ENCODE data around the gene FLT1.

Gene FLT1

DNA sequence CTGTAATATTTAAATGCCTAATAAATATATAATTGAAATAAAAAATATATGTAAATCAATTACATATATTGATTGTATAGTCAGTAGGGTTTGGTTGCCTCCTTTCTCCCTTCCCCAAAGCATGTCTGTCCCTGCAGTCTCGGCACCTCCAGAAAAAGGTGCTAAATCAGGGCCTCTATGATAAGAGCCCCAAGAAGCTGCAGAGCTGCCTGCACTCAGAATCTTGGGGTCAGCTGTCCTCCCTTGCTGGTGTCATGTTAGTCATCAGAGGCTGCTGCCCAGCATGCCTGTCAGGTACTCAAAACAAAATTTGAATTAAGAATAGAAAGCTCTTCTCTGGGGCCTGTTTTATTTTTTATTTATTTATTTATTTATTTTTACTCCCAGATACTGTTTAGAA is 9.8 kb downstream of the FLT1 start:
- DNase-seq = no peak

DNA sequence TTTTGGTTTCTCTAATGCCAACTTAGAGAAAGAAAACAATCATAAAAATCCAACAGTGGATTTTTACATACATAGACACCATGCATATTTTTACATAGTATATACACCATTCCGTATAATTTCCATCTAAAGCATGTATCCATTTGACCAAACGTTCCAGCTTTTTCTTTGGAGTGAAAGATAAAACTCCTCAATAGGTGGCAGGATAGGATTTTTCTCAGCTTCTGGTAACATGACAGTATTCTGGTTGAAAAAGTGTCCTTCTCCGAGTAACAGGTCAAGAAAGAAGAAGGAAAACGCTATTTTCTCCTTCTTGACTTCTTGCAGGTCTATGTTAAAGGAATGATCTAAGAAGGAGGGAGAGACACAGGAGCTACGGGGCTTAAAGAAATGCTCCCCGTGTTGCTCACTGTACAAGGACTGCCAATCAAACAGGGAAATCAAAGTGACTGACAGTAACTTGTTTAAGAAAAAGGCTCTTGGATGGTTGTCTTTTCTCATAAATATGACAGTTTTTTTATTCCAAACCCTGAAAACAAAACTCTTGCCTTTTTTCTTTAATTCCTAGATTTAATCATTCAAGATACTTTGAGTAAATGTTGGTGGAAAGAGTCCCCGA is 11.5 kb downstream of the FLT1 start:
- no peak for DNase-seq

DNA sequence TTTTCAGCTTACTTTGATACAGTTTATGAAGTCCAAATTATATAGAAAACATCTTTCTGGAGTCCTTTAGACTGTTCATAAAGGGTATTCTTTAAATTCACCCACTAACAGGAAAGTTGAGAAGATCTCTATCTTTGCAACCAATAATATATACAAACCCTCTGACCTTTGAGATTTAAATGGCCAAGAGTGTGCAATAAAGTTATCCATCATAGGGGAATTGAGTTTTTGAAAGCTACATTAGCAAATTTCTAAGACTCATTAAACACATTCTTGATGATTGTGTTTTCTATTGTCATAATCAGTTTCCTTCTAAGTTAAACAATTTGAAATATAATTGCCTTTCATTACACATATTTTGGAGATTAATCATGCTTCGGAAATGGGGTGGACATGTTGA is 15.9 kb downstream of the FLT1 start:
- DNase-seq = no peak

GRCh38 chr13:28478127-28478526 is 16.8 kb downstream of the FLT1 start:
- no peak for DNase-seq

- no peak for DNase-seq
Measured at GRCh38 chr13:28477709-28477973, 17.3 kb downstream of the FLT1 start.

DNA sequence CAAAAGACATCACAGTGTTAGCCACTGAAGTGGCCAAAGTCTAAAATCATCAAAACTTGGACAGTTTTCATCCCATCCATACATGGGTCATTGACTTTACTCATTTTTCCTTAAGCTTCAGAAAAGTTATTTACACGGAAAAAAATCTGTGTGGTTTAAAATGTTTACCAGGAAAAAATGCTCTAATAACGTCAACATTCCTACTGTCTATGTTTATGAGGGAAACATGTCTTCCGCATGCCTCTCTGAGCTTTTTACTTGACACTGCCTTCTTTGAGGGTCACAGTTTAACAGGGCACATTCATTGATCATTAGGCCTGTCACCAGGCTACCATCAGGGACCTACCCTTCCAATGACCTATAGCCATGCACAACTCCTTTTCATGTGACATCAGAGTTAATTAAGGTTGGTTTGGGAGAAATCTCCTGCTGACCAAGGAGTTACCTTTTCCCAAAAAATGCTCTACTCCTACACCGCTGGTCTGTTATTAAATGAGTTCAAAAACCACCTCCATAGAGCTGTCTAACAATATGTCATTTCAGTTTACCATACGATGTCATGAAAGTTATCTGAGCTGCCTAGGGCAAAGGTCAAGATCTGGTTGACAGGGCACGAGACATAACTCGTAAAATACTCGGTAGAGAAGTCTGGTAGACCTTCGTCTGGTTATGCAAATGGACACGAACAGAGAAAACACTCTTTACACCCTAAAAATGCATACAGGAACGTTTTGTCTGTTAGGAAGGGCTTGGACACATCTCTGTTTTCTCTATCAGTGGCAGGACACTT is 17.8 kb downstream of the FLT1 start:
- DNase-seq = no peak

DNA sequence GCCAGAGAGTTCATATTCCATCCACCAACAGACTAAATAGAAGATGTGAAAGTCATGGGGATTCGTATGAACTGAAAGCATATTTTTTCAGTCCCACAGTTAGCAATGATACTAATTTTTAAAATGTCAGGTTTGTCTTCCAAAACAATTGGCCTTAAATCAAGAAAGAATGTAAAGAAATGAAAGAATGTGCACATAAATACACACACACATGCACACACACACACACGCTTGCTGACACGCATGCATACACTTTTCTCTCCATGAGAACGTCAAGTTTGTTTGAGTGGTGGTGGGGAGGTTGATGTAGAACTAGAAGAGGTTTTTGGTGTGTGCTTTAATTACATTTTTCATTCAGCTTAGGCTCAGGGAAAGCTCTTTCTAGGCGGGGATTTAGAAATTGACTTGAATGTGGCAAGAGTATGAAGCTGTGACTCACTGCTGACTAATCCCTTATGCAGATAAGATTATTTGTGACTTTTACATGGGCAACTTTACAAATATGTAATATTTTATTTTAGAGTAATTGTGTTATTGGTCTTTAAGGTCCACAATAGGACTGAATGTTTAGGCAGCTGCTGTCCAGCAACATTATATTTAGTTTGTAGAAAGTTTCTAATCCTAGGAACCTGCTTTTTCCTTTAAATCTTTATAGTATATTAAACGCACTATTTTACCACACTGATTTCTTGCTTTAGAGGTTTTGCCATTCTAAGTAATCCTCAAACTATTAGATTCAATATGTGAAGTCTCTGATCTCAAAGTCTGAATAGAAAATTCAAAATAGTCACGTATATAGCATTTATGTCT is 18.8 kb downstream of the FLT1 start:
- DNase-seq = no peak

GRCh38 chr13:28474491-28475134 is 20.3 kb downstream of the FLT1 start:
- DNase-seq = no peak

GRCh38 chr13:28473044-28473443 is 21.9 kb downstream of the FLT1 start:
- no peak for DNase-seq

GRCh38 chr13:28471421-28471820 is 23.5 kb downstream of the FLT1 start:
- no peak for DNase-seq

DNA sequence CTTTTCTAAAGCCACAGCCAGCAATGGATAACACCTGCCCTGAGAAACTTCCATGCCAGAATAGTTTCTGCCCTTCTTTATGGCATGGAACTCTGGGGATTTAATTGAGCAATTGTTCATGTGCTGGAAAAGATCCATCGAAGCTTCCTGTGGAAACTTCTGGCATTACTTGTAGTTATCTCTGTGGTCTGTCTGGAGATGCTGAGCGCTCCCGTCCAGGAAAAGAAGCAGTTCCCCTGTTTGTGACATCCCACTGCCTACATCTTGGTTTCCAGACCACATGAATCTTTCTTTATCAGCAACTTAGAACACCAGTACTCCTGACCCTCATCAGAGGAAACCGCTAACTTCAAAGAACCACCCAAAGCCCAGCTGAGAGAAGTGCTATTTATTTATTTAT is 24.6 kb downstream of the FLT1 start:
- no peak for DNase-seq

- no peak for DNase-seq
Measured at GRCh38 chr13:28469316-28469715, 25.6 kb downstream of the FLT1 start.

GRCh38 chr13:28468023-28468915 is 26.7 kb downstream of the FLT1 start:
- DNase-seq = no peak

GRCh38 chr13:28467034-28467433 is 27.9 kb downstream of the FLT1 start:
- no peak for DNase-seq

GRCh38 chr13:28466151-28466550 is 28.8 kb downstream of the FLT1 start:
- DNase-seq = no peak

GRCh38 chr13:28464861-28465460 is 30.0 kb downstream of the FLT1 start:
- DNase-seq = no peak

DNA sequence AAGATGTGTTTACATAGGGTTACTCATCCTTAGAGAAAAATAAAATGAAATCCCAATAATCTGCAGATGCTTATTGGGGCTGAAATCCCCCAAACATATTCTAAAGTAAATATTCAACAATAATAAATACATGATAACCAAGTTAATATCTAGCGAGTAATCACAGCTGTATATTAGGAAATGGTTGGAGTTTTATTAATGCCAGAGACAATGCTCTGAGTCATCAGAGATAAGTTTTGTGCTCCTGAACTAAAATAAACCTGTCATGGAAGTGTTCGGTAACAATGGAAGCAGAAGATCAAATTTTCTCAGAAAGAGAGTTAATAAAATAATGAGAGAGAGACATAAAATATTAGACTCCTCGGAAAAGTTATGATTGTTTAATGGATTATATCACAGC is 31.4 kb downstream of the FLT1 start:
- no peak for DNase-seq

GRCh38 chr13:28459911-28460310 is 35.0 kb downstream of the FLT1 start:
- no peak for DNase-seq

DNA sequence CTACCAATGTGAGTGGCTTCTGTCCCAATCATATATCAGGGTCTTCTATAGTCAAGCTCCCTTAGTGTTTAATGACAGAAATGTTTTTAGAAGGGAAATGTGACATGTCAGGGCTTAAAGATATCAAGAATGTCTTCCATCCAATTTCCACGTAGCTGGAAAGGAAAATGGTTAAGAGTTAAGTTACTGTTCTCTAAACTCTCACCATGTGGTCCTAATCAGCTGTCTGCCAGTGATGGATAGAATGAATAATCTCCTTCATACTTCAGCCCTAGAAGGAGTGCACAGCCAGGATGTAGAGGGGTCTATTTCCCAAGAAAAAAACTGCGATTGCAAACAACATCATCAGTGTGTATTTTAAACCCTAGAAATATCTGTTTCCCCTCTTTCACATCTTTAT is 36.3 kb downstream of the FLT1 start:
- DNase-seq = no peak

DNA sequence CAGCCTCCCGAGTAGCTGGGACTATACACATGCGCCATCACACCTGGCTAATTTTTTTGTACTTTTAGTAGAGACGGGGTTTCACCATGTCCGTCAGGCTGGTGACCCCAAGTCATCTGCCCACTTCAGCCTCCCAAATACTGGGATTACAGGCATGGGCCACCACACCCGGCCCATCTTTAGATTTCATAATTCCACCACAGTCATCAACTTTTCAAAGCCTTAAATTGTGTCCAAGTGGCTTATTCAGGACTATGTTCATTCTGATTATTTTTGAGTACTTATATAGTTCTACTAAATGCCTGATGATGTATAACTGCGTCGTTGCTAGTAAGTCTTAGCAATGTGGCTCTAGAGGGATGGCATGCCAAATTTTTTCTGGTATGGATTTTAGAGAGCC is 36.9 kb downstream of the FLT1 start:
- DNase-seq = no peak

DNA sequence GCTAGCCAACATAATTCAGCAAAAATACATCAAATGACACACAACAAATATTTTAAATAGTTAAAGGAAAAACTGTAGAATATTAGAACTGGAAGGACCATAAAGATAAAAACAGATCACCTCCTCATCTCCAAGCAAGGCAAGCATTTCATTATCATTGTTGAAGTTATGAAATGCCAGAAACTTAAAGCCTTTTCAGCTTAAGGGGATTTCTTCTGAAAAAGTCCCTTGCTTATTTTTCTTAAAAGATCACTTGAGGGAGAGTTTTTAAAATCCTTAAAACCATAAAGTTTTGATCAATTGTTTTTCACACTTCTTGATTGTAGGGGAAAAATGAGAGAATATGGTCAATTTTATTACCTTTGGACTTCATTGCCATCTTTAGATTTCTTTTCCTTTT is 37.4 kb downstream of the FLT1 start:
- DNase-seq = no peak

GRCh38 chr13:28455580-28456194 is 39.2 kb downstream of the FLT1 start:
- DNase-seq = no peak

Measured in RPMI8226 (cell line).